Liver (tissue), 3 donors: ENCODE data around the gene PXDN.

Source experiments
- CTCF ChIP-seq: fragments of 150-350 bp; IDR thresholded peaks from 2 replicates; pipeline ENCODE4 v1.5.1; 2017; ENCODE audit warnings: improper control_type of control experiment, low read depth, low read length; ENCODE audit not compliant: missing input control
- TAF1 ChIP-seq: conservative IDR thresholded peaks from 2 replicates; pipeline ENCODE4 v1.6.1; 2016; ENCODE audit warnings: antibody characterized with exemption, mild to moderate bottlenecking
- donor health status: healthy.
- donor health status: healthy.

DNA sequence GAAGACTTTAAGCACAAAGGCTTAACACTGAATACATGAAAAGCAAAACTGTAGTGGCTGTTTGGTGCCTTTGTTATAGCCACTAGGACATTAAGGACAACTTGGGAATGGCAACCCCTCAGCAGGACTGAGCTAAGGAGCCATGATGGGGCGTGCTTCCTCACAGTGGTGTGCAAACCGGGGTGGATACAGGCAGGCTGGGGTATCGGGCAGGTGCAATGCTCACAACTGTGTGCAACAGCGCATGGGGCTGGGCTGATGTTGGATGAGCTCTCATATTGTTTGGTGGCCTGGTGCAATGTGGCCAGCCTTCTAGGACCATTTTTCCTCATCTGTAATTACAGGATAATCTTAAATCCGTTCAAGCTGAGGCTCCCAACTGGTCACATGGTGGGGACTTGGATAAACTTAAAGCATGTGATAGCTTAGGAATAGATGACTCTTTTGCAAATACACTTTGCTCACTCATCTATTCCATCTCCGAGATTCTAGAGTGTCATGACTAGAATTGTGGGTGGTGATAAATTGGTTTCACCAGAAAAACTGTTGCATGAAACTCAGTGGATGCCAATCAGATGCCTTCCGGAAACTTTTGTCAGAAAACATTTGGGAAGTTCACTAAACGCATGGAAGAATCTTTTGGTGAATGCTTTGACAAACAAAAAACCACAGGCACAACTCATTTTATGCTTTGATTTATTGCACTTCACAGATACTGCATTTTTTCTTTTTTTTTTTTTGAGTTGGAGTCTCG is 116.5 kb downstream of the PXDN start:
- TF ChIP-seq TAF1 (no peak), CTCF (no peak)
